ENCODE data around the gene NR6A1.

- TF ChIP-seq POLR2A (IDR thresholded peaks at IDR 0.05; ENCODE audit: low read length) = no peak
- no peak for TF ChIP-seq GATA1 (IDR thresholded peaks at IDR 0.05; ENCODE audit: low read depth, low read length)
Measured at GRCh38 chr9:124660341-124660801, 110.7 kb downstream of the NR6A1 start.
